Measurements from ENCODE around the gene PIP4K2C. TPM values are rescaled to one million over a fixed set of nuclear protein-coding genes. Genes with fewer than 3 reads are reported as not detected.

Gene PIP4K2C
- total RNA-seq, 4 donors from 2014 or later: 22.7 to 30.7 (median 29.0) TPM

DNA sequence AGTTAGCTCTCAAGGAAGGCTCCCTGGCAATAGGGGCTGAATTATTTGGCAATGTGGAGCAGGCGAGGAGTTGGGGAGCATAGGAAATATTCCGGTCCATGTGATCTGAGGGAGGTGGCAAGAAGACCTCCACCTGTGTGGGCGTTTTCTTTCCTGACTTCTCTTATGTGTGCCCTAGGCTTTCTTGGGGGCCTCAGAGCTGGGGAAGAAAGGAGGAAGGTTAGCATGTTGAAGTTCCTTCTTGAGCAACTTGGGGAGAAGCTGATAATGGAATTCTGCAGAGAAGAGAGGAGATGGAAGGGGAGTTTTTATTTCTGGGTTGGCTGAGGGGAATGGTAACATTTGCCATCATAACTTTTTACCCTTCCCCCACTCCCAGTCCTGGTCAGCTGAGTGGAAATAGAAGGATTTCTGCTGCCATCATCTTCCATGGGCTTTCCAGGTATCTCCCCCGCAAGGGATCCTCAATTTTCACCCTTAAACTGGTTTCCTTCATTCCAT lies 14.9 kb downstream of the PIP4K2C start:
- peaks cover 32 to 75% (median 61%) of the 10 kb centered on the region in 4 donors for H3K4me1 ChIP-seq
- H3K4me3 ChIP-seq: peak overlapping the region; percentile 70 to 84 (median 82)
- H3K27me3 ChIP-seq: peaks cover 0 to 3% (median 0%) of the 10 kb centered on the region in 4 donors
- H3K27ac ChIP-seq (replicated peaks in 1 of 4): peak overlapping the region; percentile 96 to 99 (median 97)
- H3K9me3 ChIP-seq: no peaks in the 10 kb centered on the region
- no peak for TF ChIP-seq EP300 (IDR thresholded peaks at IDR 0.05)
- no peak for TF ChIP-seq POLR2AphosphoS5 (IDR thresholded peaks at IDR 0.05)
- TF ChIP-seq, protein P1, sequence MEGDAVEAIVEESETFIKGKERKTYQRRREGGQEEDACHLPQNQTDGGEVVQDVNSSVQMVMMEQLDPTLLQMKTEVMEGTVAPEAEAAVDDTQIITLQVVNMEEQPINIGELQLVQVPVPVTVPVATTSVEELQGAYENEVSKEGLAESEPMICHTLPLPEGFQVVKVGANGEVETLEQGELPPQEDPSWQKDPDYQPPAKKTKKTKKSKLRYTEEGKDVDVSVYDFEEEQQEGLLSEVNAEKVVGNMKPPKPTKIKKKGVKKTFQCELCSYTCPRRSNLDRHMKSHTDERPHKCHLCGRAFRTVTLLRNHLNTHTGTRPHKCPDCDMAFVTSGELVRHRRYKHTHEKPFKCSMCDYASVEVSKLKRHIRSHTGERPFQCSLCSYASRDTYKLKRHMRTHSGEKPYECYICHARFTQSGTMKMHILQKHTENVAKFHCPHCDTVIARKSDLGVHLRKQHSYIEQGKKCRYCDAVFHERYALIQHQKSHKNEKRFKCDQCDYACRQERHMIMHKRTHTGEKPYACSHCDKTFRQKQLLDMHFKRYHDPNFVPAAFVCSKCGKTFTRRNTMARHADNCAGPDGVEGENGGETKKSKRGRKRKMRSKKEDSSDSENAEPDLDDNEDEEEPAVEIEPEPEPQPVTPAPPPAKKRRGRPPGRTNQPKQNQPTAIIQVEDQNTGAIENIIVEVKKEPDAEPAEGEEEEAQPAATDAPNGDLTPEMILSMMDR (IDR thresholded peaks at IDR 0.05): no peak
- TF ChIP-seq POLR2A (IDR thresholded peaks at IDR 0.05; ENCODE audit: low read depth): no peak
- DNase-seq (ENCODE audit: extremely low spot score): no peak
- WGBS: 44% methylated on average over 4 of the region's 4 CpGs
- intact Hi-C loops (cut with DNase I): no loop called here
- peaks cover 6 to 54% (median 32%) of the 10 kb centered on the region in 4 donors for H3K36me3 ChIP-seq

DNA sequence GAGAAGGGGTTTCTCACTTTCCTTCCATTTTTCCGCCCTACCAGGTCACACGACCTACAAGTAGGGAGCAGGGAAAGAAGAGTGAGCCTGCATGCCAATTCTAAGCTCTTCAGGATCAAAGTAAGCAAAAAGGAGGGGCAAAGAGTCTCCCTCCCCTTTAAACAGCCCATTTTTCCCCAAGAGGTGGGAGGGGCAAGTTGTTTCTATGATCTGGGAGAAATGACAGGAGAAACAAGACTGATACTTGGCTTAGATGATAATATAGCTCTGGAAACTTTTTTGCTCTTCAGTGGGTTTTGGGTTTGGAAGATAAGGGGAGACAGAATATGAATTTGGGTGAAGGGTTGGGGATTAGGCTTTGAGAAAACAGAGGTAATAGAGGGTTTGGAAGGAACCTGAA lies 15.4 kb downstream of the PIP4K2C start:
- TF ChIP-seq, protein P1 (IDR thresholded peaks at IDR 0.05): no peak
- 71% methylated on average over 2 of the region's 2 CpGs for WGBS
- peaks cover 6 to 49% (median 27%) of the 10 kb centered on the region in 4 donors for H3K36me3 ChIP-seq
- H3K4me1 ChIP-seq: peaks cover 32 to 79% (median 65%) of the 10 kb centered on the region in 4 donors
- intact Hi-C loops (cut with DNase I): no loop called here
- no peak for DNase-seq (ENCODE audit: extremely low spot score)
- H3K27ac ChIP-seq (replicated peaks in 1 of 4): peak overlapping the region; percentile 96 to 99 (median 97)
- H3K9me3 ChIP-seq: no peaks in the 10 kb centered on the region
- no peak overlapping the region for H3K4me3 ChIP-seq
- H3K27me3 ChIP-seq: peaks cover 0 to 7% (median 0%) of the 10 kb centered on the region in 4 donors

DNA sequence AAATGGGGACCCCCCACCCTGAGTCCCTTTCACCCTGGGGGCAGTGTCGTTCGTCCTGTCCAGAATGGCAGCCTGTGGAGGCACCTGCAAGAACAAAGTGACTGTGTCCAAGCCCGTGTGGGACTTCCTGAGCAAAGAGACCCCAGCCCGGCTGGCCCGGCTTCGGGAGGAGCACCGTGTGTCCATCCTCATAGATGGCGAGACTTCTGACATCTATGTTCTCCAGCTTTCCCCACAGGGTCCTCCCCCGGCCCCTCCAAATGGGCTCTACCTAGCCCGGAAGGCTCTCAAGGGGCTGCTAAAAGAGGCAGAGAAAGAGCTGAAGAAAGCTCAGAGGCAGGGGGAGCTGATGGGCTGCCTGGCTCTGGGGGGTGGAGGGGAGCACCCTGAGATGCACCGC lies 15.8 kb downstream of the PIP4K2C start:
- intact Hi-C loops (cut with DNase I): no loop called here
- Histone ChIP-seq H3K9me3 (no peaks in the 10 kb centered on the region), H3K27ac (replicated peaks in 1 of 4) (peak overlapping the region; percentile 43 to 99 (median 96)), H3K4me1 (peaks cover 34 to 83% (median 69%) of the 10 kb centered on the region in 4 donors), H3K36me3 (peaks cover 6 to 44% (median 23%) of the 10 kb centered on the region in 4 donors), H3K4me3 (no peak overlapping the region), H3K27me3 (peaks cover 0 to 11% (median 0%) of the 10 kb centered on the region in 4 donors)
- no peak for TF ChIP-seq EP300 (IDR thresholded peaks at IDR 0.05)
- TF ChIP-seq POLR2A (IDR thresholded peaks at IDR 0.05; ENCODE audit: low read depth): no peak
- TF ChIP-seq, protein P1 (IDR thresholded peaks at IDR 0.05): no peak
- no peak for TF ChIP-seq POLR2AphosphoS5 (IDR thresholded peaks at IDR 0.05)
- 81% methylated on average over 9 of the region's 11 CpGs for WGBS
- no peak for DNase-seq (ENCODE audit: extremely low spot score)

DNA sequence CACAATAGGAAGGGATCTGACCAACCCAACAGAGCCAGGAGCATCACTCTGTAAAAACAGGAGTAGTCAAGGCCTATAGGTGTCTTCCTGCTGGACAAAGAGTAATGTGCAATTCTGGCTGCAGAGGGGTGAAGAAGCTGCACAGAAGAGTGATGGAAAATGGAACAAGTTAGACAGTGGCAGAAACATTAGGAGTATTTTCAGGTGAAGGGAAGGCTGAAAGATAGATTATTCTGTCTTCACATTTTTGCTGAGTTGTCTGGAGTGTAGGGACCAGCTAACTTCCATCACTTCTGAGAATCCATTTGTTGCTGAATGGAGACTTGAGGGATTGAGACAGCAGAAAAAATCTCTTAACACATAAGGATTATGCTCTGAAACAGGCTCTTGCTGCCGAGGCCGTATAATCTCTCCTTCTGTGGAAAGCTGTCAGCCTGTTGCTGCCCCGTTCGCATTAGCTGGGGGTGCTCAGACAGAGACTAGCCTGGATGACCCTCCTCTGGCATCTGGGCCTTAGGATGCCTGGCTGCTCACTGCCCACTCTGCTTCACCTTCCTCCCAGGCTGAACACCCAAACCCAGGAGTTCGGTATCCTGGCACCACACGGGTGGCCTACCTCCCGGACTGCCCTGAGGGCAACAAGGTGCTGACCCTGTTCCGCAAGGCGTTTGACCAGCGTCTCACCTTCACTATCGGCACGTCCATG lies 17.1 kb downstream of the PIP4K2C start:
- TF ChIP-seq, protein P1 (IDR thresholded peaks at IDR 0.05): no peak
- TF ChIP-seq POLR2A (IDR thresholded peaks at IDR 0.05; ENCODE audit: low read depth) (no peak), EP300 (IDR thresholded peaks at IDR 0.05) (no peak), POLR2AphosphoS5 (IDR thresholded peaks at IDR 0.05) (no peak)
- Histone ChIP-seq H3K4me1 (peaks cover 46 to 96% (median 82%) of the 10 kb centered on the region in 4 donors), H3K4me3 (no peak overlapping the region), H3K9me3 (no peaks in the 10 kb centered on the region), H3K36me3 (peaks cover 6 to 33% (median 16%) of the 10 kb centered on the region in 4 donors), H3K27ac (replicated peaks in 1 of 4) (peak overlapping the region; percentile 95 to 99 (median 96)), H3K27me3 (peaks cover 0 to 17% (median 0%) of the 10 kb centered on the region in 4 donors)
- no peak for DNase-seq (ENCODE audit: extremely low spot score)
- 70% methylated on average over 12 of the region's 12 CpGs for WGBS
- intact Hi-C loops (cut with DNase I): no loop called here

All from esophagus muscularis mucosa (tissue), 4 donors.